NAMALWA (cell line): ENCODE results near the gene LIF.

Source experiments
- DNase-seq: peaks from one replicate; pipeline ENCODE4 v3.0.0-alpha.2; 2015; ENCODE audit warnings: low spot score

Gene LIF

GRCh38 chr22:30245985-30246813, at the start of gene LIF:
Gene LIF, minus strand, starts transcription at chr22:30246759. Its CDS starts 64 bp downstream, at chr22:30246695.
- no peak for DNase-seq

DNA sequence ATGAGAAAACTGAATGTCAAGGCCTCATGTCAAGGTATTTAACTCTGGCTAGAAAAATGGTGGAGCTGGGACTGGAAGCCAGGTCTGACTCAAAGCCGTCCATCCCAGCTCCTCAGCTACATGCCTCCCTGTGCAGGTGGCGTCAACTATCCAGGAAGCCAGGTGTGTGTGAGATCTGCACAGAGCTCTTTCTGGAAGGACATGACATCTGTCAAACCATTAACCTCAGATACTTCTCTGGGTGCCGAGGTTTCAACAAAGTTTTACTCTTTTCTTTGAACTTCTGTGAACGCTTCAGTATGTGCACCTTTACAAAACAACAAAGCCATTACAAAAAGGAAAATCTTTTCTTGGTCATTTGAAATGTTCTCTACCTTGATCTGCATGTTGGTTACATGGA, 49.8 kb upstream of the LIF start:
- no peak for DNase-seq

GRCh38 chr22:30295576-30295975, 49.0 kb upstream of the LIF start:
- DNase-seq, result no peak

- no peak for DNase-seq
Measured at GRCh38 chr22:30294830-30295229, 48.3 kb upstream of the LIF start.

DNA sequence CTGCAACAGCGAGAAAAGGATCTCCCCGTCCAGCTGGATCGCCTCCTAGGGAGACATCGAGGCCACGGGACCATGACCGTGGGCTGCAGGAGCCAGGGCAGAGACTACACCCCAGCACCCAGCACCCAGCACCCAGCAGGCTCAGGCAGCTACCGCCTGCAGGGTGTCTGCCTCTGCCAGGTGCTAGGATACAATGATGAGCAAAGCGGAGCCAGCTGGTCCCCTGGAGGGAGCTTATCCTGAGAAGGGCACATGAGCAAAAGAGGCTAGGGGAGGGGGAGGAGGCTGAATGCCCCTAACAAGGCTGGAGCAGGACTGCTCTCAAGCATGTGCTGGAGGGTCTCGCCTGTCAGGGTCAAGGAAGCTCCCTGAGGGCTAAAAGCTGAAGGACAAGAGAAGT, 47.5 kb upstream of the LIF start:
- no peak for DNase-seq

DNA sequence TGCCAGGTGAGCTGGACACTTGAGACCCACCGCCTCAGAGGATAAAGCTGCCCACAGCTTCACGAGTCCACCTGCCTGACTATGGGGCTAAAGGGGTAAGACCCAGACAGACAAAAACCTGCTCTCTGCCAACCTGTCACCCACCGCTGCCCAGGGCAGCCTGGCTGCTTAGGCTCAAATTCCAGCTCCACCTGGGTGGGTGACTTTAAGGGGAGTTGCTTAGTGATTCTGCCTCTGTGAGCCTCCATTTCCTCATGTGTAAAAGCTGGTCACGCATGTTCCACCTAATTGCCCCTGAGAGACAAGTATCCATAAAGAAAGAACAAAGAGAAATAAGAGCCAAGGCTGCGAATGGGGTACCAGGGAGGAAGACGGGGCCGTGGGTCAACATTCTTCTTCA, 46.5 kb upstream of the LIF start:
- no peak for DNase-seq

- DNase-seq, result no peak
Measured at GRCh38 chr22:30292069-30292970, 45.8 kb upstream of the LIF start.

DNA sequence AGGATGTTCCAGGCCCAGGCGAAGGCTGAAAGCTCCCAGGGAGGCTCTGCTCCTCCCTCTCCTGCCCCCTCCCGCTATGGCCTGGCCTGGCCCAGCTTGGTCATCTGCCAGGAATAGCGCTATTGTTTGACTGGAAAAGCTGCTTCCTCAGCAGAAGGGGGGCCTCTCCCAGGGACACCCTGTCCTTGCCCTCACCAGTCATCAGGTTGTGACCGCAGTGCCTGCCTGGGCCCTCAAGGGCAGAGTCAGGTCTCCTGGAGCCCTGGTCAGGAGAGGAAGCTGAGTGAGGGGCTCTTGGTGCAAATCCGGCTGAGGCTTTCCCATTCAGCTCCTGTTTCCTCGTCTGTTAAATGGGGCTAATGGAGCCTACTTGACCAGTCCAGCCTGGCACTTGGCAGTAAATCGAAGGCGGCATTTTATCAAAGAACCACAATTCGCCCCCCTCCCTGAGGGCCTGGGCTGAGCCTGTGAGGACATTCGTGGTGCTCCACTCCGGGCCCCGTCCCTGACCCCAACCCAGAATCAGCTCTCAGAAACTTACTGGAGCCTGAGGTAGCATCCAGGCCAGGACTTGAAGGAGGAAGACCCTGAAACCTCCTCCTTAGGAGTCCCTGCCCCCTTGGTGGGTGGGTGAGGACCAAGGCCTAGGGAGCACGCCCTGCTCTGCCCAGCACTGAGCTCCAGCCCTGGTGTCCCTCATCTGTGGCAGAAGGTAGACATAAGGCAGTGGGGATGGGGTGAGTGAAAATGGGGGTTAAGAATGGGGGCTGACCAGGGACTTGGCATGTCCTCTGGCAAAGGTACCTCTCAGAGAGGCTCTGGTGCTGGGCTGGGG, 44.7 kb upstream of the LIF start:
- no peak for DNase-seq

- DNase-seq, result peak; percentile 44
Measured at GRCh38 chr22:30290342-30291057, 43.9 kb upstream of the LIF start.

DNA sequence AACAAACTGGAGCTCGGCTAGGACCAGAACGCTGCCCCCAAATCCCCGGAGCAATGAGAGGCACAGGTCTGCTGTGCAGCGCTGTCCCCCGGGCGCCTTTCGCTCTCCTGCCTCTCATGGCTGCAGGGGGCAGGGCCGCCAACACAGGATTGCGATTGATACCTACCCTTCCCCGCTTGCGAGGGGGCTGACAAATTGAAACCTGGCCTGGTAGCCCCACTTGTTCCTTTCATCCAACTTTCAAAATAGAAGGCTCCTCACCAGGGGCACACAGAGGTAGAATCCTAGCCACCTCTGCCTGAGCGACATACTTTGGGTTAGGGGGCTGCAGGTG, 43.4 kb upstream of the LIF start:
- DNase-seq, result no peak

- DNase-seq, result peak; percentile 75
Measured at GRCh38 chr22:30289141-30289979, 42.8 kb upstream of the LIF start, which contains the start of gene CASTOR1. Gene CASTOR1, minus strand, starts transcription at chr22:30289505. Its CDS starts 8 bp downstream, at chr22:30289497.

GRCh38 chr22:30288419-30289140, 42.0 kb upstream of the LIF start:
- no peak for DNase-seq

DNA sequence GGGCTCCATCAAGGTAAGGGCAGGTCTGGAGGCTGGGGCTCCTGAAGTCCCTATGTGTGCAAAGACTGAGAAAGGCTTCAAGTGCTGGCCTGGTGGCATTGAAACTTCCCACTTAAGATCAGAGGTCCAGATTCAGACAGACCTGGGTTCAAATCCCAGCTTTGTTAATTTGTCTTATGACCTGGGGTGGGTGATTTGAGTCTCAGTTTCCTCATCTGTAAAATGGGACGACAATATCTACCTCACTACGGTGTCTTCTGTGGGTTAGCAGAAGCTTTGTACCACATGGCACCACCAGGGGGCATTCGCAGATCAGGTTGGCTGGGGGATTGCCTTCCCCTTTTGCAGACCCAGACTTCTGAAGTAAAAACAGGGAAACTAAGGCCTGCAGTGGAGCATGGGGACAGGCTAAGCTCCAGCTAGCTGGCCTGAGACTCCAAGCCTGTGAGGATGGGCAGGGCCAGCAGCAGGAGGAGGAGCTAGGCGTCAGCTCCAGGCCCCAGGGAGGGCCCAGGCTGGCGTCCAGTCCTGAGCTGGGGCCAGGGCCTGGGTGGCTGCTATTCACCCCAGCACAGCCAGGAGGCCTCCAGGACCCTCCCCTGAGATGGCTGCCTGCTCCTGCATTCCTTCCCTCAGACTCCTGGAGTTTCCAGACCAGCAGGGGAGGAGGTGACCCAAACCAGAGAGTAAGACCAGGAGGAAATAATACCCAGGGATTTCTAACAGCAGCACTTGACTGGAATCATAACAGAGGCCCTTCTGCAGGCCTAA, 41.3 kb upstream of the LIF start:
- peak; percentile 91 for DNase-seq

GRCh38 chr22:30286813-30287647, 40.5 kb upstream of the LIF start:
- peak; percentile 76 for DNase-seq

DNA sequence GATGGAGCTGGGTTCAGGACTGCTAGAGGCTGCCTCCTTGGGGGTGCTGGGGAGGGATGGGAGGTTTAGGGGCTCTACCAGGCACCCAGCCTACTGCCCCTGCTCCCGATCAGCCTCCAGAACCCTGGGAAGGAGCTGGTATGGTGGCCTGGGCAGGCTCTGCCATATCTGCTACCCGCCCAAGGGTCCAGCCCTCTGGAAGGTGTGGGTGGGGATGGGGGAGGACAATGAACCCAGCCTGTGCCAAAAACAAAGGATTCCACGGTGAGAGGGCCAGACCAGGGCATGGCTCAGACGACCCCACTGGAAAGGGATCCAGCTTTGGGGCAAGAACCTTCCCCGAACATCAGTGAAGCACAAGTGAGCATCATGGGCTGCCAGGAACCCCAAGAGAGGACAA, 39.8 kb upstream of the LIF start:
- DNase-seq, result no peak

- no peak for DNase-seq
Measured at GRCh38 chr22:30285846-30286200, 39.3 kb upstream of the LIF start.

DNA sequence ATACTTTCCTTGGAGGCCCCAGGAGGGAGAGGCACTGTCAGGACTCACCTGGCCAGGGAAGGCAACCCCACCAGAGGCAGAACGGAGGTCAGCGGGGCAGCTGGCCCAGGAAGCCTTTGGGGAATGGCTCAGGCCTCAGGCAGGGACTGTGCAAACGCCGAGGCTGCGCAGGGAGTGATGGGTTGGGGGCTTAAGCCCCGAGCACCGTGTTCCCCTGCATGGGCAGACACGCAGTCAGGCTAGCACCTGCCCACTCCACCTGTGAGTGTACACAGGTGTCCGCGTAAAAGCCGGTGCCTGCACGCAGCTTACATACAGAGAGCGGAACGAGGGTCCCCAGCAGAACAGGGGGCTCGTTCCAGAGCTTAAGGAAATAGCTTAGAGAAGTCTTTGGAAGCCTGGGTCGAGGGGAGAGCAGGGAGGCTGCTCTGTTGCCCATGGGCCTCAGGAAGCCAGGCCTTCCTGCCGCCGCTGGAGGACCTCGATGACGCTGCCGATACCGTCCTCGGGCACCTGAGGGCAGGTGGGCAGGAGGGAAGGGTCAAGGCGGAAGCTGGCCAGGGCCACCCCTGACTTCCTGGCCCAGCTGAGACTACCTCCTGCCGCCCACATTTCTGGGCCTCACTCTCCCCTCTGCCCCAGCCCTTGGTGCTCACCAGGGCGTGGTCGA, 38.8 kb upstream of the LIF start:
- no peak for DNase-seq

- no peak for DNase-seq
Measured at GRCh38 chr22:30284666-30285065, 38.1 kb upstream of the LIF start.
